ENCODE results near the gene ARPC5. TPM values are rescaled to one million over a fixed set of nuclear protein-coding genes. Genes with fewer than 3 reads are reported as not detected.

The ARPC5 gene
- total and polyA plus RNA-seq, 7 donors = 11.6 to 31.8 (median 13.9) TPM

DNA sequence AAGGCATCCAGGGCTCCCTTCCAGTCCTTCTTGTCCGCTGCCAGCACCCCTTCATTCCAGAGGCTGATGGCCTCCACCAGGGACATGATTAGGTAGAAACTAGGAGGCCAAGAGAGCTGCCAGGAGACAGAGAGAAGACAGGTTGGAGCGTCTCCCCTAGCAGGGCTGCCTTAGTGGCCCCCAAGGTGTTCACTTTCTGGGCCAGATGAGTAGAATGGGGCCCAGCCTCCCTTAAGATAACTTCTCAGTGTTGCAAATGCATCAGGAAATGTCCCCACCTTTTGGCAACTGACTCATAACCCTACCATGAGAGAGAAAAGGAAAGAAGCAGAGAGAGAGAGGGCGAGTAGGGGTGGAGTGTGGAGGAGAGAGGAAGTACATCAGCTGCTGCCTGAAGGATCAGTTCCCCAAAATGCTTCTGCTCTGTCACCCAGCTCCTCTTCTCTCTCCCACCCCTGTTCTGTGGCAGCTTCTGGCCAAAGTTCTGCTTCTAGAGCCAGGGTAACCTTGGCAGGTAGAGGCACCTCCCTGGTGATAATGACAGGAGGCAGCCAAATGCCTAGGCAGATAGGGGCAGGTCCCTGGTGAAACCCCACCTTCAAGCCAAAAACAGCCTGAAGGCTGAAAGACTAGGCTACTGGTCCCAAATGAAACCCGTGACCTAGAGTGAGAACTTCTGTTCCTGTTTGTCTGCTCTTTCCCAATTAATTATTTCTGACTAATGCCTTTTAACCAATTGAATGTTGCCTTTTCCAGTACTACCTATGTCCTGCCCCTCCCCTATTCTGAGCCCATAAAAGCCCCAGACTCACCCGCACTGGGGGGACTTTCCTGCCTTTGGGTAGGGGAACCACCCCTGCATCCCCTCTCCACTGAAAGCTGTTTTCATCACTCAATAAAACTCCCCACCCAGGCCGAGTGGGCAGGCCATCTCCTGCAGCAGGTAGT is 45.1 kb downstream of the ARPC5 start, which contains the start of gene NCF2:
TSS of gene NCF2 (minus strand) at position 216 of the 948 bp plus-strand sequence. CDS start at position 86, 130 bp downstream.
- 70 to 85% (median 82%) methylated on average over 6 of the region's 6 CpGs for WGBS, 3 donors
- Histone ChIP-seq H3K4me3 (peak within 1 kb of the TSS; percentile 41), H3K27ac (no peak within 1 kb of the TSS), H3K9me3 (no peaks in the 10 kb centered on the region), H3K36me3 (ENCODE audit: insufficient read depth in 1 of 2, low read depth in 1 of 2) (no peaks in the 10 kb centered on the region), H3K27me3 (ENCODE audit: insufficient read depth in 3 of 3, low read length in 2 of 3) (no peaks in the 10 kb centered on the region), H3K4me1 (no peaks in the 10 kb centered on the region)
- intact Hi-C loops (cut with DNase I) = no loop called here
- DNase-seq (no peak), ATAC-seq (peak in 3 of 4 donors; percentile 30 to 48 (median 38))
- TF ChIP-seq, protein P1, sequence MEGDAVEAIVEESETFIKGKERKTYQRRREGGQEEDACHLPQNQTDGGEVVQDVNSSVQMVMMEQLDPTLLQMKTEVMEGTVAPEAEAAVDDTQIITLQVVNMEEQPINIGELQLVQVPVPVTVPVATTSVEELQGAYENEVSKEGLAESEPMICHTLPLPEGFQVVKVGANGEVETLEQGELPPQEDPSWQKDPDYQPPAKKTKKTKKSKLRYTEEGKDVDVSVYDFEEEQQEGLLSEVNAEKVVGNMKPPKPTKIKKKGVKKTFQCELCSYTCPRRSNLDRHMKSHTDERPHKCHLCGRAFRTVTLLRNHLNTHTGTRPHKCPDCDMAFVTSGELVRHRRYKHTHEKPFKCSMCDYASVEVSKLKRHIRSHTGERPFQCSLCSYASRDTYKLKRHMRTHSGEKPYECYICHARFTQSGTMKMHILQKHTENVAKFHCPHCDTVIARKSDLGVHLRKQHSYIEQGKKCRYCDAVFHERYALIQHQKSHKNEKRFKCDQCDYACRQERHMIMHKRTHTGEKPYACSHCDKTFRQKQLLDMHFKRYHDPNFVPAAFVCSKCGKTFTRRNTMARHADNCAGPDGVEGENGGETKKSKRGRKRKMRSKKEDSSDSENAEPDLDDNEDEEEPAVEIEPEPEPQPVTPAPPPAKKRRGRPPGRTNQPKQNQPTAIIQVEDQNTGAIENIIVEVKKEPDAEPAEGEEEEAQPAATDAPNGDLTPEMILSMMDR (IDR thresholded peaks at IDR 0.05) = no peak

DNA sequence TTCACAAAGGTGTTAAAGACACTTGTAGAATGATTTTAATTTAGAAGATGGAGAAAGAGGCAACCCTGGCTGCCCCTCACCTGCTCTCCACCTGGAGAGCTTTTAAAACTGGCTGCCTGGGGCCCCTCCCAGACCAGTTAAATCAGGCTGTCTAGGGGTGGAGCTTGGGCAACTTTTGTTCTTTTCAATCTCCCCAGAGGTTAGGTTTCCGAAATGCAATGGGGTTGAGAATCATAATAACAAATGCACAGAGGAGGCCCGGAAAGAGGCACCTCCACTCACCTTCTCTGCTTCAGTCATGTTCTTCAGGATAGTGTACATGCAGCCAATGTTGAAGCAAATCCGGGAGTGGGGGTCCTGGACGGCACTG is 45.7 kb downstream of the ARPC5 start:
- ATAC-seq (no peak), DNase-seq (no peak)
- Histone ChIP-seq H3K36me3 (ENCODE audit: insufficient read depth in 1 of 2, low read depth in 1 of 2) (no peaks in the 10 kb centered on the region), H3K4me3 (peak overlapping the region; percentile 41), H3K9me3 (no peaks in the 10 kb centered on the region), H3K27me3 (ENCODE audit: insufficient read depth in 3 of 3, low read length in 2 of 3) (no peaks in the 10 kb centered on the region), H3K4me1 (no peaks in the 10 kb centered on the region), H3K27ac (no peak overlapping the region)
- 78 to 90% (median 81%) methylated on average over 4 of the region's 4 CpGs for WGBS, 3 donors
- intact Hi-C loops (cut with DNase I) = no loop called here
- TF ChIP-seq, protein P1 (IDR thresholded peaks at IDR 0.05) = no peak

DNA sequence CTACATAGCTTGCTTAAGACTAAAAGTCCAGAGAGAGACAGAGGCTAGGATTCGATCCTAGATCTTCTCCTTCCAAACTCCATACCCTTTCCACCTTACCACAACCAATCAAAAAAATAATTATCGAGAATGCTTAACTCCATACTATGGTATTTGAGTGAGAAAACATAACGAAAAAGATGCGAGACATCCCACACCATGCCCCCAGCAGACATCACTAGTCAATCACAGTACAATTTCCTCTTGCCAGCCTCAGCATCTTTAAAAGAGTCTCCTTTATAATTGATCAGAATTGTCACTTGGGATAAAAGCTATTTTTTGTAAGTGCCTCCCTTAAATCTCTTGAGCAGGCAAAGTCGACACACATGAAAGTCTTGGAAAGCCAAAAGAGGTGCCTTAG is 46.2 kb downstream of the ARPC5 start:
- no peaks in the 10 kb centered on the region for H3K36me3 ChIP-seq (ENCODE audit: insufficient read depth in 1 of 2, low read depth in 1 of 2)
- TF ChIP-seq, protein P1 (IDR thresholded peaks at IDR 0.05) = no peak
- no peaks in the 10 kb centered on the region for H3K27me3 ChIP-seq (ENCODE audit: insufficient read depth in 3 of 3, low read length in 2 of 3)
- H3K27ac ChIP-seq = no peak overlapping the region
- H3K4me3 ChIP-seq = peak overlapping the region; percentile 41
- WGBS, 3 donors = 91 to 94% (median 91%) methylated on average over 5 of the region's 5 CpGs
- DNase-seq (no peak), ATAC-seq (no peak)
- intact Hi-C loops (cut with DNase I) = no loop called here
- no peaks in the 10 kb centered on the region for H3K4me1 ChIP-seq
- no peaks in the 10 kb centered on the region for H3K9me3 ChIP-seq

DNA sequence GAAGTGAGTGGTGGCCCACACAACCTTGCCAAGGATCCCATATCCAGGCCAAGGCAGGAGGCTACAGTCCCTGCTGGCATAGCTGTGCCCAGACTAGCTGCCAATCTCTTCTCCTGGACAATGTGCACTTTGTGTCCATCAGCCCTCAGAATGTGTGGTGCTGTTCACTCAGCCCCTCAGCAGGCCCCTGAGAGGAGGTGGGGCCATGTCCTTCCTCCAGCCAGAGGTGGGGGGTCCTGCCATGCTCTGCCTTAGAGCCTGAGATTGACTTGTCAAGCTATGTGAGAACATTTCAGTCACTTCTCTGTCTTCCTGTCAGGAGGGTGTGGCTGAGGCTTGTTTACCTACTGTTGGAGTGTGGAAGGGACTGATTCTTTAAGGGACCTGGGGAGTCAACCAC is 46.8 kb downstream of the ARPC5 start:
- Histone ChIP-seq H3K4me3 (peak overlapping the region; percentile 41), H3K9me3 (no peaks in the 10 kb centered on the region), H3K4me1 (no peaks in the 10 kb centered on the region), H3K27ac (no peak overlapping the region), H3K27me3 (ENCODE audit: insufficient read depth in 3 of 3, low read length in 2 of 3) (no peaks in the 10 kb centered on the region), H3K36me3 (ENCODE audit: insufficient read depth in 1 of 2, low read depth in 1 of 2) (no peaks in the 10 kb centered on the region)
- TF ChIP-seq, protein P1 (IDR thresholded peaks at IDR 0.05) = no peak
- DNase-seq (no peak), ATAC-seq (no peak)
- intact Hi-C loops (cut with DNase I) = no loop called here
